GM19397 (cell line): ENCODE measurements around the gene MTO1.
"Not testable (repeated sequence)": the region's sequence is repeated elsewhere in the genome, so short reads cannot be mapped to it uniquely, and the experiment has no call there.

Experiments used
- ATAC-seq: cut with Tn5 transposase; IDR thresholded peaks from one replicate; pipeline ENCODE4 v1.9.1; 2021; ENCODE audit warnings: mild to moderate bottlenecking, moderate library complexity; ENCODE audit not compliant: unreplicated experiment

MTO1 gene

GRCh38 chr6:73523434-73524123 lies 62.0 kb downstream of the MTO1 start:
- ATAC-seq, result peak; percentile 45

DNA sequence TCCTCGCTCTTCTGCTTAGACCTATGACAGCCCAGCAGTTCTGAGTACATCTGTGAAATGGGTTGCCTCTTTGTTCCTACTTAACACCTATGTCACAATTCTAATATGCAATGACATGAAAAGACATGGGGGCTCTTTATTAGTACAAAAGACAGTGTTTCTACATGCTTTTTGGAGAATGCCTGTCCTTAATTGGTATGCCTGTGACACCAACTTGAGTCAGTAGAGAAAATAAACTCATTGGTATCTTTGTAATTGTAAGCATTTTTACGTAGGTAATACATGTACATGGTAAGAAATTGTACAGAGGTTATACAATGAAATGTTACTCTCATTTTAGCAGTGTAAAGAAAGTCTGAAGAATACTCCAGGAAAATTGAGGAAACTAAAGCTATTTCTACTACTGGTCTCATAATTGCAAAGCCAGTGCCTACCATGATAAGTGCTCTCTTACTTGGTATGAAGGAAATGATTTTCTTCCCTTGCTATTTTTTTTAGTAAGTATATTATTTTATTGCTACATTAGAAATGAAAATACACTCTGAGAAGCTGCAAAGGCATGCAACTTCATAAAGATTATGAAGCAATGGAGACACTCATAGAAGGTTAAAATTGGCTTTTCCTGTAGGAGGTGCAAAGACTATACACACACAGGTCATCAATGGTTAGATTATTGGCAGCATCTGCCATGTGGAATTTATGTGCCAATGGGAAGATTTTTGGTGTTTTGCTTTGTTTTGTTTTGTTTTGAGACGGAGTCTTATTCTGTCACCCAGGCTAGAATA lies 64.2 kb downstream of the MTO1 start:
- no peak for ATAC-seq

- no peak for ATAC-seq
Observed at GRCh38 chr6:73528897-73529296, 67.4 kb downstream of the MTO1 start.

DNA sequence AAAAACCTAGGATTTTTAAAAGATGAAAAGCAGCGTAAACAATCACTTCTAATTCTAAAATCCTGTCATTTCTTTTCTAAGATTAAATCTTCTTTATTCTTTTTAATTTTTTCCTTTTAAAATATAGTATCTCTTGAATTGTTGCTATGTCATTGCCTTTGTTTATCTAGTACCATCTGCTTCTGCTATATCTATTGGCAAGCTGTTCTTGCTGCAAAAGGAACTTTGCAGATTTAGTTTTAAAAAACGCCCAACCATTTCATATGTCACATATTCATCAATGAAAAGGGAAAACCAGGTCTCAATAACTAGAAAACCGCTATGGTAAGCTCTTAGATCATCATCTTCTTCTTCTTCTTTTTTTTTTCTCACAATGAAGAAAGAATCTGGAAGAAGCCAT lies 70.8 kb downstream of the MTO1 start:
- ATAC-seq, result no peak

DNA sequence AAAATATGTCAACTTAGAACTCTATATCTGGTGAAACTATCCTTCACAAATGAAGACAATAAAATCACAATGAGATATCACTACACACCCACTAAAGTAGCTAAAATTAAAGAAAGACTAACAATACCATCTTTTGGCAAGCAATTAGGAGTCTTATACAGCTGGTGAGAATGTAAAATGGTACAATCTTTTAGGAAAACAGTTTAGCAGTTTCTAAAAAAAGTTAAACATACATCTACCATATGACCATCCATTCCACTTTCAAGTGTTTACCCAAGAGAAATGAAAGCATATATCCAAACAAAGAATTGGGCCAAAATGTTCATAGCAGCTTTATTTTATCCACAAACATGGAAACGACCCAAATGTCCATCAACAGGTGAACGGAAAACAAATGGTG lies 73.1 kb downstream of the MTO1 start:
- ATAC-seq, result no peak

GRCh38 chr6:73537677-73538076 lies 76.1 kb downstream of the MTO1 start:
- ATAC-seq, result no peak

GRCh38 chr6:73538116-73538779 lies 76.7 kb downstream of the MTO1 start:
- ATAC-seq, result no peak

GRCh38 chr6:73542481-73542880 lies 80.9 kb downstream of the MTO1 start:
- not testable (repeated sequence) for ATAC-seq

DNA sequence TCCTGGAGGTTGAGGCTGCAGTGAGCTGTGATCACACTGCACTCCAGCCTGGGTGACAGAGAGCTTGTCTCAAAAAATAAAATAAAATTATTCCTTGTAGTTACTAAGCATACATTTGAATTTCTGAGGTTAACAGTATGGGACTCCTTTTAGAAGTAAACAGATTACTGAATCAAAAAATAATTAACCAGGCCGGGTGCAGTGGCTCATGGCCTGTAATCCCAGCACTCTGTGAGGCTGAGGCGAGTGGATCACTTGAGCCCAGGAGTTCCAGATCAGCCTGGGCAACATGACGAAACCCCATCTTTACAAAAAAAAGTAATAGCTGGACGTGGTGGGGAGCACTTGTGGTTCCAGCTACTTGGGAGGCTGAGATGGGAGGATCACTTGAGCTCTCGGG lies 81.4 kb downstream of the MTO1 start:
- ATAC-seq, result no peak

DNA sequence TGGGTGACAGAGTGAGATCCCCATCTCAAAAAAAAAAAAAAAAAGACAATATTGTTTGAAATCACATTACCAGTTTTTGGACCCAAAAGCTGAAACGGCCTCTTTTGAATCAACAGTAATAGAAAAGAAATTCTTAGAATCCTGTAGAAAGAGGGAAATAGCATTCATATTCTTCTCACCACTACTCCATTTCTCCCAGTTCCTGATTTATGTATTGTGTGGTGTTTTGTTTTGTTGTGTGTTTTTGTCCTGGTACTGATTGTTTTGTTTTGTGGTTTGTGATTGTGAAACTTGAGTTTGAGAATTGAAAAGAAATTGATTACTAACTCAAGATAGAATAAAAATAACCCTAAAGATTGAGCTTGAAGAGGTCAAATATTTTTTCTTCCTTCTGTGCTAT lies 85.5 kb downstream of the MTO1 start:
- no peak for ATAC-seq

DNA sequence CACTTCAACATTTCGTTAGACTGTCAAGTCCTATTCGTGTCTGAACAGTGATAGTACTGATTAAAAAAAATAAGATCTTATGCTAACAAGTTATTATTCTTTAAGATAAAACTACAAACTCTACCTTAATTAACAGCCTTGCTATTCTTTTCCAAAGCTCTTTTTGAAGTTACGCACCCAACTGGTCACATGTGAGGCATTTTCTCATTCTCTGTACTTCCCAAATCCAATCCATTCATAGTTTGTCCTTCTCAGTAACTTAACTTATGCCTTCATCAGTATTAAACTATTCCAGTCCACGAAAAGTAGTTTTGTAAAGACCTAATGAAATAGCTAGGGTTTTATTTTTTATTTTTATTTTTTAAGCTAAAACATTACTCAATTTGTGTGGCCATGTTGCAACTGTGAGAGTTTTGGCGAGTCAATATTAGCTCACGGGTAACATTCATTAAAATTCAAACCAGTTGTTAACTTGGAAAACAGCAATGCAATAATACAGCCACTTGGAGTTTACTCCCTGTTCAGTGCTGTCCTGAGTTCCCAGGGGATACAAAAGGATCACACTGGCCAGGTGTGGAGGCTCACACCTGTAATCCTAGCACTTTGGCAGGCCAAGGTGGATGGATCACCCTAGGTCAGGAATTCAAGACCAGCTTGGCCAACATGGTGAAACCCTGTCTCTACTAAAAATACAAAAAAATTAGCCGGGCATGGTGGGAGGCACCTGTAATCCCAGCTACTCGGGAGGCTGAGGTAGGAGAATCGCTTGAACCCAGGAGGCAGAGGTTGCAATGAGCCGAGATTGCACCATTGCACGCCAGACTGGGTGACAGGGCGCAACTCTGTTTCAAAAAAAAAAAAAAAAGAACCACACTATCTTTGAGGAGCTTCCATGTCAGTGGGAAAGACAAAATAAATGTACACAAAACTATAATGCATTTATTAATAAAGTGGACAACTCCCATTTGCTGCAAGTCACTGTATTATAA lies 87.2 kb downstream of the MTO1 start:
- no peak for ATAC-seq

GRCh38 chr6:73551115-73551514 lies 89.6 kb downstream of the MTO1 start:
- not testable (repeated sequence) for ATAC-seq

GRCh38 chr6:73555380-73555949 lies 93.9 kb downstream of the MTO1 start:
- ATAC-seq, result not testable (repeated sequence)

DNA sequence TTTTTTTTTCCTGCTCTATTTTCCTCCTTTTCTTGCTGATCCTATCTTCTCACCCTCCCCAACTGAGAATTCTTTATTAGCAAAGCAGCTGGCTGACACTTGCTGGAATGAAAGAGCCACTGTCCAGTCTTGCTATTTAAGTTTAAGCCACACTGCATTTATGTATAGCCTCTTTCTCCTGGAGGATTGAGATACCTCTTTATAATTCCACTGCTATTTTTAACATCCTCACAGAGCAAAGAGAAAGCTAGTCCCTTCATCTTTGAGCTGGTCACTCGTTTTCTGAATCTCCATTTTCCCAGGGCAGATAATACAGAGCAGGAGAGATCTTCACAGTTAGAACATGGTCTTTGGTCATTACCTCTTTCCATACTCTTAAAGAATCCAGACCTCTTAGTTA lies 95.3 kb downstream of the MTO1 start:
- ATAC-seq, result no peak
